Body of pancreas (tissue), 4 donors: Measurements from ENCODE around the gene EPS15.

Experiments
- CTCF ChIP-seq, 7 experiments: fragments of 450-650 bp in 4 of 7; fragments of 200-600 bp in 3 of 7; sonication (generic) in 3 of 7; IDR thresholded peaks; one replicate each; pipeline ENCODE4 v1.5.1; 2016 to 2019; ENCODE audit warnings: antibody characterized with exemption in 7 of 7
- POLR2A ChIP-seq, 3 donors: fragments of 450-650 bp; IDR thresholded peaks; one replicate each; pipeline ENCODE4 v1.6.1; 2016; ENCODE audit warnings: antibody characterized with exemption in 3 of 3, mild to moderate bottlenecking in 2 of 3

DNA sequence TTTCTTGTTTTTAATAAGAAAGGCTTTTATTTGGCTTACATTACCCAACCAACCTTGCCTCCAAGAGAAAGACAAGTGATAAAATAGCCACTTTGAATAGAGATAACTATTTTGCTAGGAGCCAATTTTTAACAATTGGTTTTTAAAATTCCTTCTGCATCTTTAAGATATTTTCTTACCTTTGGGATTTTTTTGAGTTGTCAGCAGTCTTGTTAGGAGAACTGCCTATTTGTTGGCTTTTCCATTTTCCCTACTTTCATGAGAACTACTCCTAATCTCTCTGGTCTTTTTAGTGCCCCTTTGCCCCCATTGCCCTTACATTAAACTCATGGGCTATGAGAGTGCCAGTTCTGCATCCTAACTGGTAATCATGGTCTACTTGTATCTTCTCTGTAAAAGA, 38.1 kb upstream of the EPS15 start:
- TF ChIP-seq CTCF (IDR thresholded peaks at IDR 0.05) (no peak), POLR2A (IDR thresholded peaks at IDR 0.05) (no peak)
